Loucy (cell line): ENCODE measurements around the gene PCDHA5.

Experiments used
- H2AFZ ChIP-seq: fragments of 200-600 bp; sonication (generic); 2 replicates; pipeline ENCODE4 v1.6.0; 2016; ENCODE audit warnings: antibody characterized with exemption, mild to moderate bottlenecking, low read length, moderate library complexity
- H3F3A ChIP-seq: fragments of 200-600 bp; 2 replicates; pipeline ENCODE4 v1.6.0; 2016; ENCODE audit warnings: antibody characterized with exemption, low read depth, mild to moderate bottlenecking
- H3K27me3 ChIP-seq: fragments of 200-600 bp; sonication (generic); 2 replicates; pipeline ENCODE4 v1.6.1; 2014; ENCODE audit warnings: low read length, mild to moderate bottlenecking; ENCODE audit not compliant: insufficient read depth, poor library complexity, severe bottlenecking
- H3K36me3 ChIP-seq: fragments of 200-600 bp; sonication (generic); 2 replicates; pipeline ENCODE4 v1.6.1; 2016; ENCODE audit warnings: low read length; ENCODE audit not compliant: insufficient read depth
- H3K4me1 ChIP-seq: fragments of 200-600 bp; sonication (generic); 2 replicates; pipeline ENCODE4 v1.5.1; 2014; ENCODE audit warnings: low read length, mild to moderate bottlenecking; ENCODE audit not compliant: insufficient read depth, poor library complexity, severe bottlenecking
- H3K4me2 ChIP-seq: fragments of 200-600 bp; sonication (generic); 2 replicates; pipeline ENCODE4 v1.6.0; 2014; ENCODE audit warnings: antibody characterized with exemption, low read length, low read depth, mild to moderate bottlenecking; ENCODE audit not compliant: poor library complexity, severe bottlenecking
- H3K4me3 ChIP-seq: fragments of 200-600 bp; sonication (generic); 2 replicates; pipeline ENCODE4 v1.5.1; 2014; ENCODE audit warnings: low read length, mild to moderate bottlenecking, mixed read lengths; ENCODE audit not compliant: poor library complexity, severe bottlenecking
- H3K79me2 ChIP-seq: fragments of 200-600 bp; sonication (generic); 2 replicates; pipeline ENCODE4 v1.6.1; 2014; ENCODE audit warnings: low read length; ENCODE audit not compliant: insufficient read depth
- H3K9ac ChIP-seq: fragments of 200-600 bp; sonication (generic); 2 replicates; pipeline ENCODE4 v1.6.0; 2014; ENCODE audit warnings: mild to moderate bottlenecking, low read depth, low read length, moderate library complexity; ENCODE audit not compliant: poor library complexity, severe bottlenecking
- H3K9me2 ChIP-seq: fragments of 200-600 bp; sonication (generic); replicated peaks from 2 replicates; pipeline ENCODE4 v1.6.1; 2016; ENCODE audit warnings: low read depth, low read length, mixed read lengths
- H3K9me3 ChIP-seq: fragments of 200-600 bp; sonication (generic); 2 replicates; pipeline ENCODE4 v1.6.1; 2014; ENCODE audit warnings: mild to moderate bottlenecking, antibody characterized with exemption, low read length, low read depth; ENCODE audit not compliant: insufficient read depth
- H4K20me1 ChIP-seq: fragments of 200-600 bp; sonication (generic); 2 replicates; pipeline ENCODE4 v1.6.0; 2014; ENCODE audit warnings: antibody characterized with exemption, low read length, mild to moderate bottlenecking; ENCODE audit not compliant: insufficient read depth, poor library complexity, severe bottlenecking
- CTCF ChIP-seq: fragments of 200-600 bp; sonication (generic); conservative IDR thresholded peaks from 2 replicates; pipeline ENCODE4 v1.5.1; 2014; ENCODE audit warnings: mild to moderate bottlenecking, antibody characterized with exemption, low read length
- EZH2phosphoT487 ChIP-seq: fragments of 200-600 bp; IDR thresholded peaks from 2 replicates; pipeline ENCODE4 v1.6.1; 2018; ENCODE audit warnings: antibody characterized with exemption, mild to moderate bottlenecking, moderate library complexity, borderline replicate concordance

The PCDHA5 gene

GRCh38 chr5:140855772-140856674 is 34.6 kb downstream of the PCDHA5 start, which contains the start of gene PCDHA10:
Gene PCDHA10 (plus strand): TSS chr5:140855897. CDS start chr5:140856049, 152 bp downstream.
- no peak for TF ChIP-seq EZH2phosphoT487
- peak; percentile 47 for TF ChIP-seq CTCF
- no peaks in the 10 kb centered on the region for H3K27me3 ChIP-seq
- no peaks in the 10 kb centered on the region for H3K9me2 ChIP-seq
- H3K9ac ChIP-seq = no peak within 1 kb of the TSS
- H2AFZ ChIP-seq = no peak within 1 kb of the TSS
- no peak within 1 kb of the TSS for H3K4me2 ChIP-seq
- no peaks in the 10 kb centered on the region for H3K79me2 ChIP-seq
- no peaks in the 10 kb centered on the region for H4K20me1 ChIP-seq
- no peaks in the 10 kb centered on the region for H3K36me3 ChIP-seq
- no peaks in the 10 kb centered on the region for H3K9me3 ChIP-seq
- no peaks in the 10 kb centered on the region for H3F3A ChIP-seq
- H3K4me1 ChIP-seq = no peaks in the 10 kb centered on the region
- H3K4me3 ChIP-seq = no peak within 1 kb of the TSS

- H3K9me3 ChIP-seq = no peaks in the 10 kb centered on the region
- H3K9ac ChIP-seq = no peak overlapping the region
- no peak overlapping the region for H2AFZ ChIP-seq
- H3K9me2 ChIP-seq = no peaks in the 10 kb centered on the region
- H3K36me3 ChIP-seq = no peaks in the 10 kb centered on the region
- no peaks in the 10 kb centered on the region for H3F3A ChIP-seq
- no peak overlapping the region for H3K4me2 ChIP-seq
- no peak overlapping the region for H3K4me3 ChIP-seq
- no peaks in the 10 kb centered on the region for H3K79me2 ChIP-seq
- no peaks in the 10 kb centered on the region for H3K27me3 ChIP-seq
- TF ChIP-seq EZH2phosphoT487 (no peak), CTCF (no peak)
- H3K4me1 ChIP-seq = no peaks in the 10 kb centered on the region
- no peaks in the 10 kb centered on the region for H4K20me1 ChIP-seq
Measured at GRCh38 chr5:140857177-140857986, 36.0 kb downstream of the PCDHA5 start.

- H4K20me1 ChIP-seq = no peaks in the 10 kb centered on the region
- H3K4me2 ChIP-seq = no peak overlapping the region
- TF ChIP-seq CTCF (no peak), EZH2phosphoT487 (no peak)
Measured at GRCh38 chr5:140857987-140858240, 36.5 kb downstream of the PCDHA5 start.

More at GRCh38 chr5:140857987-140858240, 36.5 kb downstream of the PCDHA5 start:
- Histone ChIP-seq H3K9me2 (no peaks in the 10 kb centered on the region), H3K36me3 (no peaks in the 10 kb centered on the region), H2AFZ (no peak overlapping the region), H3K4me1 (no peaks in the 10 kb centered on the region), H3K9me3 (no peaks in the 10 kb centered on the region), H3K79me2 (no peaks in the 10 kb centered on the region), H3K27me3 (no peaks in the 10 kb centered on the region), H3F3A (no peaks in the 10 kb centered on the region), H3K9ac (no peak overlapping the region), H3K4me3 (no peak overlapping the region)
